ENCODE results near the gene SLC9A8. TPM values are rescaled to one million over a fixed set of nuclear protein-coding genes. Genes with fewer than 3 reads are reported as not detected.
A peak's percentile ranks its signal among the peaks of the same experiment; 100 is the strongest.

The SLC9A8 gene
- total and polyA plus RNA-seq, 9 of the 15 experiments (the other 6 are each of a cell fraction or from before 2014, with no cell fraction given) = 0.56 to 9.7 (median 5.0) TPM

- no peak overlapping the region for H3K27ac ChIP-seq (ENCODE audit: extremely low read depth, low read depth, low read length)
- 94% methylated on average over 3 of the region's 3 CpGs for WGBS (ENCODE audit: insufficient coverage, low coverage, missing lambda C conversion rate)
- no peak overlapping the region for H3K4me3 ChIP-seq
- peak; percentile 51 for FAIRE-seq
- in situ Hi-C loops (cut with MboI) (no loop called here), intact Hi-C loops (cut with micrococcal nuclease) (loop anchor here (10.0 kb wide), 1 partner anchor 105 kb away; the partner anchor contains the start of gene B4GALT5)
- H3K27me3 ChIP-seq (ENCODE audit: control insufficient read depth in 2 of 2, insufficient read depth in 2 of 2, low read length in 2 of 2) = no peaks in the 10 kb centered on the region
- no peaks in the 10 kb centered on the region for H4K20me1 ChIP-seq (replicated peaks; ENCODE audit: control insufficient read depth, insufficient read depth, low read length)
- H2AFZ ChIP-seq (ENCODE audit: low read depth, low read length) = no peak overlapping the region
- H3K9me1 ChIP-seq (ENCODE audit: control insufficient read depth, insufficient read depth, low read length) = no peaks in the 10 kb centered on the region
- no peak for ATAC-seq
- ChIA-PET POLR2A (no interaction called here), CTCF (ENCODE audit: low intra/inter-chr PET ratio) (no interaction called here)
- H3K4me1 ChIP-seq (replicated peaks in 1 of 2; ENCODE audit: control insufficient read depth in 2 of 2, insufficient read depth in 2 of 2, low read length in 2 of 2) = no peaks in the 10 kb centered on the region
- DNase-seq (ENCODE audit: extremely low read depth in 1 of 4, low spot score in 3 of 4) = no peak
- H3K4me2 ChIP-seq (ENCODE audit: insufficient read depth, low read length) = no peak overlapping the region
- TF ChIP-seq POLR2H (tag; IDR thresholded peaks at IDR 0.05; ENCODE audit: low read depth) = no peak
- TF ChIP-seq ZNF146 (CRISPR knock-in tag; IDR thresholded peaks at IDR 0.05; ENCODE audit: unreplicated experiment) = peak; percentile 82
- no peak for TF ChIP-seq CREB3L1 (IDR thresholded peaks at IDR 0.05; ENCODE audit: borderline replicate concordance, low read depth)
- TF ChIP-seq RBM25 (IDR thresholded peaks at IDR 0.05; ENCODE audit: low read depth, low read length, severe bottlenecking) = peak; percentile 72
- H3K9ac ChIP-seq (ENCODE audit: insufficient read depth in 1 of 2, low read depth in 2 of 2, low read length in 2 of 2) = no peak overlapping the region
- peaks cover under 1% of the 10 kb centered on the region; the same call in 1 of the 3 replicates for H3K79me2 ChIP-seq (ENCODE audit: control insufficient read depth, insufficient read depth, low read length)
- BruUV-seq (replicated peaks) = no TSS peak
- H3K36me3 ChIP-seq (ENCODE audit: control insufficient read depth, insufficient read depth, low read length) = peaks cover 76% of the 10 kb centered on the region
- H3K9me3 ChIP-seq (replicated peaks; ENCODE audit: control insufficient read depth, insufficient read depth, low read depth, low read length) = no peaks in the 10 kb centered on the region
Measured at GRCh38 chr20:49819702-49820101, 7.1 kb downstream of the SLC9A8 start.

Measured in K562 (cell line).